Renal cortex interstitium (tissue), 11 donors: Measurements from ENCODE around the gene HMGA1. TPM values are rescaled to one million over a fixed set of nuclear protein-coding genes. Genes with fewer than 3 reads are reported as not detected.
A peak's percentile ranks its signal among the peaks of the same experiment; 100 is the strongest.

ENCODE experiments used
- DNase-seq, 11 donors: peaks; one replicate each; pipeline ENCODE4 v3.0.0-alpha.2; 2013; ENCODE audit warnings: low read depth in 9 of 11, low spot score in 4 of 11; ENCODE audit errors: extremely low read depth in 1 of 11
- polyA plus RNA-seq, 3 donors: library from polyadenylated mRNA; unstranded; fragments of 120-200 nt; gene quantifications; one replicate each; pipeline ENCODE4 v1.2.1, GENCODE V29; 2013; ENCODE audit not compliant: insufficient read length in 3 of 3

The HMGA1 gene
- polyA plus RNA-seq, 3 donors: 102 to 154 (median 126) TPM

DNA sequence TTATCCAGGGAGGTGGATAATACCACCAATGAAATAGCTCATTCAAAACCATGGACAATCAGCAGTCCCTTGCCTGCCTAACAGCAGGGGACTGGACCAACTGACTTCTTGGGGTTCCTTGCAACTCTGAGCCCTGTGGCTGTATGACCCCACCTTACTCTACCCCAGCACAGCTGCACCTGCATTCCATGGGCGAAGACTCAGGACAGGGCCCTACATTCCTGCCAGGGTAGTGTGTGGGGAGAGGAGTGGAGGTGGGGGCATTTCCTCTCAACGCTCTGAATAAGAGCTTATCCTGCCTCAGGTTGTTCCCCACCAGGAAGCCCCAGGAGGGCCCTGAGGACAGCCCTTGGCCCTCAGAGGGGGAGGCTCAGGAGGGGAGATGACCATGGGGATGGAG, 30.8 kb upstream of the HMGA1 start:
- no peak for DNase-seq

DNA sequence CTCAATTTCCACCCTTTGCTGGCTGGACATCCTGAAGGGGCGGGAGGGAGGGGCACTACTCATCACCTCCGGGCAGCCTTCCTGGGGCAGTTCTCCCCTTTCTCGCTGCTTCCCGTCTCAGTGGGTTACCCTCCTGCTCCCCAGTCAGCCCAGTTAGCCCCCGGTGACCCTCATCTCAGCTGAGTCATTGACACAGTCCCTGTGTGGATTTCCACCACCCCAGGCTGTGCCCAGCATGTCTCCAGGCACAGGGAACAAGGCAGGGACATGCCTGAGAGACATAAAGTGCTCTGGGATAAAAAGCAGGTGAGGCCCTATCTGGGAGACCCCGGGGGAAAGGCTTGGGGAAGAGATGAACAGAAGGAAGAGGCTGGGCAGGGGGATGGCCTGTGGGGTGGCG, 29.9 kb upstream of the HMGA1 start:
- no peak for DNase-seq

DNA sequence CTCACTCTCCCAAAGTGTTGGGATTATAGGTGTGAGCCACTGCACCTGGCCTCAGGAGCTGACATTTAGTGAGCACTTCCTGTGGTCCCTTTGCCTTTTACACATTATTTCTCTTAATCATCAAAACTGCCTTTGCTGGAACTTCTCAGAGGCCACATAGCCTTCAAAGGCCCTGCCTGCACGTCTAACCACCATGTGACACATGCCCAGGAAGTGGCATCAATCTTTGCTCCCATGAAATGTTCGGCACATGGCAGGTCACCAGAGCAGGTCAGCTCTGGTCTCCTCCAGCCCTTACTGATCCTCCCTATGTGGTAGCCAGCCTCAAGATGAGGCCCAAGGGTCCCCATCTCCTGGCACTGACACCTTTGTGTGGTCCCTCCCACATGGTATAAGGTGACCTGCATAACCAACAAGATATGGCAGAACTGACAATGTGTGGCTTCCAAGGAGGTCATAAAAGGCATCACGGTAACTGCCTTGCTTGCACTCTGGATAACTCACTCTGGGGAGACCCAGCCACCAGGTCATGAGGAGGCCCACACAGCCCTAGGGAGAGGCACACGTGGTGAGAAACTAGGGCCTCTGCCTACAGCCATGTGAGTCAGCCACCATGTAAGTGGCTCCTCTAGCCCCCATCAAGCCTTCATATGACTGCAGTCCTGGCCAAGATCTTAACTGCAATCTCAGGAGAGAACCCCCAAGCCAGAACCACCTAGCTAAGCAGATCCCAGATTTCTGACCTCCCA, 28.8 kb upstream of the HMGA1 start:
- no peak for DNase-seq

DNA sequence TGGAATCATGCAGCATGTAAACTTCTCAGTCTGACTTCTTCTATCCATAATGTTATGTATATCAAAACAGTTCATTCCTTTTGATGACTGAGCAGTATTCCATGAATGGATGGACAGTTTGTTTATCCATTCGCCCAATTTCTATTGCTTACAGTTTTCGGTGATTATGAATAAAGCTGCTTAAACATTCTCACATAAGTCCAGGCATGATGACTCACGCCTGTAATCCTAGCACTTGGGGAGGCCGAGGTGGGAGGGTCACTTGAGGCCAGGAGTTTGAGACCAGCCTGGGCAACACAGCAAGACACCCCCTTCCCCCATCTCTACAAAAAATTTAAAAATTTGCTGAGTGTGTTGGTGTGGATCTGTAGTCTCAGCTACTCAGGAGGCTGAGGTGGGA, 22.9 kb upstream of the HMGA1 start:
- no peak for DNase-seq

DNA sequence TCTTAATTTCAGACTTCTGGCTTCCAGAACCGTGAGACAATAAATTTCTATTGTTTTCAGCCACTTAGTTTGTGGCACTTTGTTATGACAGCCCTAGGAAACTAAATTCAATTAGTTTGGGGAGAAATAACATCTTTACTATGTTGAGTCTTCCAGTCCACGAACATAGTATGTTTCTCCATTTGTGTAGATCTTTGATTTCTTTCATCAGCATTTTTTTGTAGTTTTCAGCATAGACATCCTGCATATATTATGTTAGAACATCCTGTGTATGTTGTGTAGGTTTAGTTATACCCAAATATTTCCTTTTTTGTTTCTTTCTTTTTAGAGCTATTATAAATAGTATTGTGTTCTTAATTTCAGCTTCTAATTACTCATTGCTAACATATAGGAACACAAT, 18.0 kb upstream of the HMGA1 start:
- DNase-seq: no peak

DNA sequence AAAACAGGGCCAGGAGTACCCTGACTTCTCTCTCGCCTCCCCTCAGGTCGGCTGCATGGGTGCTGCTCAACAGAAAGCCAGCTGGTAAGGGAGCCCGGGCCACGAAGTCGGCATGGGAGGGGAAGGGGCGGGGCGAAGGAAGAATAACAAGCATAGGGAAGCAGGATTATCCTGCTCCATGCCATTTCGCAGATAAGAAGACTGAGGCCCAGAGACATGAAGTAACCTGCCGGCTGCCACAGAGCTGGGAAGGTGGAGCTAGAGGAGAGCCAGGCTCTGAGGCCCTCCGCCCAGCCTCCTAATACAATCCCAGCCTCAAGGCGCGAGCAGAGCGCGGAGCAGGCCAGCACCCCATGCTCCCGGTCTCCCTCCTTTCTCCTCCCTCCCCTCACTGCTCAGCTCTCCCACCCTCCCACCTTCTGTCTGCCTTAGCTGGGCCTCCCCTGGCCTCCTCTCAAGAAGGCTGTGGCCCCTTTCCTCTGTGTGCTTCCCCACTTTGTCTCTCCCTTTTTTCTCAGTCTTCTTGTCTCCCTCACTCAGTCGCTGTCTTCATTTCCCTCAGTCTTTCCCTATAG, 13.2 kb upstream of the HMGA1 start:
- no peak for DNase-seq

DNA sequence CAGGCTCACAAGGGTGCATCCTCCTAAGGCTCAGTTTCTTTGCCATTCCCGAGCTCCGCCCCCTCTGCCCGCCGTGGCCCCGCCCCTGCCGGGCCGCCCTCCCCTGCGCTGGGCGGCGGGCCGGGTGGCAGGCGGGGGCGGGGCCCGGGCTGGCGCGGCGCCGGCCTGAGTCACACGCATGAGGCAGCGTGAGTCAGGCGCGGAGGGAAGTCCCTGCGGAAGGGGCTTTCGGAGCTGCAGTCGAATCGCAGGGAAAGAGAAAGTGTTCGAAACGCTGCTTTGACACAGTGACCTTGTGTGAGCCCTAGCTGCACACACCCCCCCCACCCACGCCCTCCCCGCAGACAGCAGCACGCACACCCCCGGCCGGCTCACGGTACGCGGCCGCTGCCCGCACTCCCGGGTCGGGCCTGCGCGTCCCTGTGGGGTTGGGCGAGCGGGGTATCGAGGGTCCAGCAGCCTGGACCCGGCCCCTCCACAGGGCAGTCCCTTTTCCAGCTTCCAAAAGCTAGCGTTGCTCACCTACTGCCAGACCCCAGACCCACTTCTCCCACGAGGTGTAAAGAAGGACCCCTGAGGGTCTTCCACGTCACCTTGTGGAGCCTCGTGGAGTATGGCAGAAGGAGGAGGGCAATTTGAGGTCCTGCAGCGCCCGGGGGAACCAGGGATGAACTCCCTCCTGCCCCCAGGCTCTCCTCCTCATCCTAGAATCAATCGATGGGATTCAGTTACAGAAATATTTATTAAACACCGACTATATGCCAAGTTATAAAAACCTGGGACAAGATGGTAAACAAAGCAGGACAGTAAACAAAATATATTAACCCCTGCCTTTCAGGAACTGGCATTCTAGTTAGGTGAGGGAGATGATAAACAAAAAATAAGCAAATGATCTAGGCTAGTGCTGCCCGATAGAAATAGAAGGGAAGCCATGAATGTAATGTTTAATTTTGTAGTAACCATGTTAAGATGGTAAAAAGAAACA, 12.4 kb upstream of the HMGA1 start:
- peak in 8 of 11 donors; percentile 70 to 84 (median 80) for DNase-seq

DNA sequence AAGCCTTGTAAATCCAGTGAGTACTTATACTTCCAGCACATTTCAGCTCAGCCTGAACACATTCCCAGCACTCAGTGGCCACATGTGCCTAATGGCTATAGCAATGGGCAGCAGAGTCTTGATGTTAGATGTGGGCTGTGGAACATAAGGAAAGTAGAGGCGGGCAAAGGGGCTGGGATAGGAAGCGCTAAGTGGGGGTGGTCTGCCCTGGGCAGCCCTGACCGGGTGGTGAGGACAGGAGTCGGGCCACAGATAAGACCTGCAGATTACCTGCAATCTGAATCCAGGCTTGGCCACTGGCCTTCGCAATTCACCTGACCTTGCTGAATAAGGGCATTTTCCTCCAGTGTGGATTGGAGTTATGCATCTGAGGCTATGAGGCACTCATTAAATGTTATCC, 11.1 kb upstream of the HMGA1 start:
- DNase-seq: no peak

DNA sequence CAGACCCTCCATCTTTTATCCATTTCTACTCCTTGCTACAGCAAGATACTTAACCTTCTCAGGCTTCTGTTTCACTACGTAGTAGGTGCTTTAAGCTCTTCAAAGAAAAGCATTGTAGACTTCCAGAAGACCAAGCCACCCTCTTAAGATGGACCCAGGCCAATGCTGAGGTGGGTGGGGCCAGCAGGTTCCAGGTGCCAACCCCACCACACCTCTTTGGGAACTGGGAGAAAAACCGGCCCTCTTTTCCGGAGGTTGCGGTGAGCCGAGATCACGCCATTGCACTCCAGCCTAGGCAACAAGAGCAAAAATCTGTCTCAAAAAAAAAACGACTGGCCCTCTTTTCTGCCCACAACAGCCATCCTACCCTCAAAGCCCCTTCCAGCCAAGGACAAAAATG, 10.6 kb upstream of the HMGA1 start:
- no peak for DNase-seq

DNA sequence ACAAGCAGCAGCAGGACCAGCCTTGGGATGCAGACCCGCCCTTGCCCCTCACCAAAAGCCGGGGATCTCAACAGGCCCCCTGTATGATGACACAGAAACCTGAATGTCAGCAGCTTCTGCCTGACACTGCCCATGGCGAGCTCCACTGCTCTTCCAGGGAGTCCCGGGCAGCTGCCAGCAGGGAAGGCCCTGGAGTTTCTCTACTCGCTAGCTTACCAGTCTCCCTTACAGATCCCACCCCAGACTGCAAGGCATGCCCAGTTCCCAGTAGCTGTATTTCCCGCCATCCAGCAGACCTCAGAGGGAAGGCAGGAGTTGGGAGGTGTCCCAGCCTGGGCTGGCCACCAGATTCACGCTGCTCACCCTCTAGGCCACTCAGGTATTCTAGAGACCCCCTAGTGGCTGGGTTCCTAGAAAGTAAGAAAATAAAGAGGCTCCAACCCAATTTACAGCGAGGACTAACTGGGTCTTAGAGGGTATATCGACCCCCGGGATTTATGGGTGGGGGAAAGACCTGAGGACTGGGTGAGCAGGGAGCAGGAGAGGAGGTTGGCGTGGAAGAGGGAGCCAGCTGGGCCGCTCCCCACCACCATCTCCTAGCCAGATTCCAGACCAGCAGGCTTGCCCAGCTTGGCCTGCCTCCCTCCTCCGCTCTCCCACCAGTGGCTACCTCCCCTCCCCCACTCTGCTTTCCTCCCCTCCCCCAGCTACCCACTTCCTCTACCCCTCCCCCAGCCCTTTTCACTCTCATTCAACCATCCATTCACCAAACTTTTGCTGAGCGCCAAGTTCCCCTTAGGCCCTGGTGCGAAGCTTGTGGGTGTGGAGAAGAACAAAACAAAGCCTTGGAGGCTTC, 9.7 kb upstream of the HMGA1 start:
- no peak for DNase-seq

DNA sequence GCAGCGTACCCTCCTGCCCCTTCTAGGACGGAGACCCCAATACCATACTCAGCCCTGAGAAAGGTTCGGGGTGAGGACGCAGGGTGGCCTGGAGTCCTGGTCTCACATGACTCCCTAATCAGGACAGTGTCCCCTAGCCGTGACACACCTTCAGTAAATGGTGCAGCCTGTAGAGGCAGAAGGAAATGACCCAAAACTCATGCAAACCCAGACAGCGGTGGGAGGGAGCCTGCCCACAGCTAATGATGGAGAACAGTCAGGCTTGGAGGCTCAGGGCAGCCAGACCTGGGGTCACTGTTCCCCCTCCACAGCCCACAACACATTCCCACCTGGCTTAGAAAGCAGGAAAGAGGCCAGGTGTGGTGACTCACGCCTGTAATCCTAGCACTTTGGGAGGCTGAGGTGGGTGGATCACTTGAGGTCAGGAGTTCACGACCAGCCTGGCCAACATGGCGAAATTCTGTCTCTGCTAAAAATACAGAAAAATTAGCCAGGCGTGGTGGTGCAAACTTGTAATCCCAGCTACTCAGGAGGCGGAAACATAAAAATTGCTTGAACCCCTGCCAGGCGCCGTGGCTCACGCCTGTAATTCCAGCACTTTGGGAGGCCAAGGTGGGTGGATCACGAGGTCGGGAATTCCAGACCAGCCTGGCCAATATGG, 8.8 kb upstream of the HMGA1 start:
- DNase-seq: no peak

DNA sequence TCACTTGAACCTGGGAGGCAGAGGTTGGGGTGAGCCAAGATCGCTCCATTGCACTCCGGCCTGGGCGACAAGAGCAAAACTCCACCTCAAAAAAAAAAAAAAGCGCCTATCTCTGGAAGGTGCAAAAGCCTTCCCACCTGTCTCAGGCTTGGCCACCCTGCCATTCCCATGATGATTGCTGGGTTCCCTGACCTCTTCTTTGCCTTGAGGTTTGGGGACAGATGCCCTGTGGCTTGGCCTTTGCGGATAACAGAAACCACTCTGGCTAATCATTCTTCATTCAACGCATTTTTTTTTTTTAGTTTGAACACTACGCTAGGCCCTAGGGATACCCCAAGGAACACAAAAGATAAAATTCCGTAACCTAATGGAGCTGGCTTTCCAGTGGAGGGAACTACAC, 6.8 kb upstream of the HMGA1 start:
- DNase-seq: no peak

DNA sequence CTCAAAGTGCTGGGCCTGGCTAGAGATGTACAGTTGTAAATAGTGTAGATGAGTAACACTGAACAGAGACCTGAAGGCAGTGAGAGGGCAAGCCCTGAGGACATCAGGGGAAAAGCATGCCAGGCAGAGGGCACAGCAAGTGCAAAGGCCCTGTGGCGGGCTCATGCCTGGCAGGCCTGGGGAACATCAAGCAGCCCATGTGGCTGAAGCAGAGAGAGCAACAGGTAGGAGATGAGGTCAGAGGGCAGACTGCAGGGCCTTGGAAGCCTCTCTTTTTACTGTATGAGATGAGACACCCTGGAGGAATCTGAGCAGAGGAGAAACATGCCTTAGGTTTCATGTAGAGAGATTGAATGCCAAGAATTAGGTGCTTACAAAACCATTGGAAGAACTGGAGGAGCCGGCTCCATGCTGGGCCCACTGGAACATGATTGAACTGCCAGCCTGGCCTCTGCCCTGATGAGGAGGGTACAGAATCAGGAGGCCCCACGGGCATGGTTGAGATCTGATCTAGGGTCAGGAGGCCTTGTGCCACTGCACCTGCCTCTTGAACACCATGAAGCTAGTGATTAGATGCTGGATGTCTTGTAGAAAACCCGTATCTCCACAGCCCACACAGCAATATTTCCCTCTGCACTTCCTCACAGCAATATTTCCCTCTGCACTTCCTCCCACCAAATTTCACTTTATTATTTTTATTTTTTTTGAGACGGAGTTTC, 5.9 kb upstream of the HMGA1 start:
- DNase-seq: no peak

DNA sequence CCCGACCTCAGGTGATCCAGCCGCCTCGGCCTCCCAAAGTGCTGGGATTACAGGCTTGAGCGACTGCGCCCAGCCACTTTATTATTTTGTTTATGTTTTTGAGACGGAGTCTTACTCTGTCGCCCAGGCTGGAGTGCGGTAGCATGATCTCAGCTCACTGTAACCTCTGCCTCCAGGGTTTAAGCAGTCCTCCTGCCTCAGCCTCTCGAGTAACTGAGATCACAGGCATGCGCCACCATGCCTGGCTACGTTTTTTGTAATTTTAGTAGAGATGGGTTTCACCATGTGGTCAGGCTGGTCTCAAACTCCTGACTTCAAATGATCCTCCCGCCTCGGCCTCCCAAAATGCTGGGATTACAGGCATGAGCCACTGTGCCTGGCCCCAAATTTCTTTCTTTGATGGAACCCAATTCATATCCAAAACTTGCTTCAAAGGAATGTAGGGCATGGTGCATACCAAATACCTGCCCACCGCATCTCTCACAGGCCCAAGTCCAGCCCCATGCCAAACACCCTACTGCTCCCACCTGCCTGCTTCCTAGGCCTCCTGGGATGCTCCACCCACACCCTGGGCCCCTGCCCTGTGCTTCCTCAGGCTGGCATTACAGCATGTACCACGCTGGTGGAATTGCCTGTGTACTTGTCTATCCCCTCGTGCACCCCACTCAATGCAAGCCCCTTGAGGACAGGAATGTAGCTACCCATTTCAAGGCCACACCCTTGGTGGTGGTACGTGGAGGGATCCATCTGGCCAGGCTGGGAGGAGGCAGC, 4.9 kb upstream of the HMGA1 start:
- DNase-seq: no peak

DNA sequence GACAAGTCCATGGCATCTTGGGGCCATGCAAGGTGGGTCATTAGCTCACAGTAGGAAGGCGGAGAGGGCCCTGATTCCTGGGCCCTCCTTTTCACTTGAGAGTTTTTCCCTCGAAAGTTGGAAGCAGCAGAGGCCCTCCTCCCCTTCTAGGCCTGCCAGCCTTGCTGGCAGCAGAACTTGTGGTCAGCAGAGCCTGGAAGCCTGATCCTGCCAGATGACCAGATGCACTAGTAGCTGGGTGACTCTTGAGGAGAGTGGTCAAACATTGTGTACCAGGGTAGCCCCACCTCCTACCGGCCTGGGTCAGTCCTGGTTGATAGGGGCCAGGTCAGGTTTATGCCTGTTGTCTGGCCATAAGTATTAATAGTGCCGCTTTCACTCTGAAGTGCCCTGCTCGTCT, 3.8 kb upstream of the HMGA1 start:
- DNase-seq: no peak

DNA sequence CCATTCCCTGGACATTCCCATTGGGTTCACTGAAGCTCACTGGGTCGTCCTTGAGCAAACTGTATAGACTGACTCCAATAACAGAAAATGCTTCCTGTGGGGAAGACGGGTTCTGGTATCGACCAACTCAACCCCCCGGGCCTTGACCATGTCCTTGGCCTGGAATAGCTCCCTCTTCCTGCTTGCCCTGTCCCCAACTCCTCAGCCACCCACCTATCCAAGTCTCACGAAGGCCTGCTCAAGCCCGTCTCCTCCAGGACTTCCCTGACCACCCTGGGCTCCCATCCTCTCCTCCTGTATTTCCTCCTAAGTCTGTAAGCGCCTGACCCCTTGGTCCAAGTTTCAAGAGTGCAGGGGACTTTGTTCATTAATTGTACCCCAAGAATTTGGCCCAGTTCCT, 2.8 kb upstream of the HMGA1 start:
- DNase-seq: no peak

DNA sequence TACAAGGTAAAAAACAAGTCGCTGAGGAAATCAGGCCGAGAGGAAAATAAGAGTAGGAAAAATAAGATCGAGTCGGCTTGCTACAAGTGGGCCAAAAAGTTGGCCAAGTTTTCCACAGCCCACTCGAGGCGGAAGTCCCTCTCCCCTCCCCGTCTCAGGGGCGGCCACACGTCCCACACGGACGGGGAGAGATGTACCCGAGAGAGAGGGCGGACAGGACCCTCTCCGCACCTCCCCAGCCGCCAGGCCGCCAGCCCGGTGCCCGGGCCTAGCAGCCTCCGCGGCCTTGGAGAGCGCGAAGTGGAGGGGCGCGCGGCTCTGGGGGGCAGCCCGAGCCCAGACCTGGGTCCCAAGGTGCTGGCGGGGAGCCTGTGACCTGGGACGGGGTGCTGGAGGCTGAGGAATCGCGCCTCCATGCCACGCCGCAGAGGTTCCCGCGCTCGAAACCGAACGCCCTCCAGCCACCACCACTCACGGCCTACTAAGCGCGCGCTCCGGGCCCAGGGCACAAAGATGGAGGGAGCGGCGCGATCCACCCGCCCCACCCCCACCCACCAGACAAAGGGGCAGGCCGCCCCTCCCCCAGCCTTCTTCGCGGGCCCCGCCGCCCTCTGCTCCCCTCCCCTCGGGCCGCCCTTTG, 1.9 kb upstream of the HMGA1 start:
- DNase-seq: no peak
